HepG2 (cell line): Measurements from ENCODE around the gene PLD1. TPM values are rescaled to one million over a fixed set of nuclear protein-coding genes. Genes with fewer than 3 reads are reported as not detected.

Source experiments
- ATAC-seq: fragments of 200-7000 bp; cut with Tn5 transposase; 3 replicates; pipeline ENCODE4 v1.9.1; 2020; ENCODE audit warnings: mild to moderate bottlenecking, moderate library complexity
- BruUV-seq: library from RNA; stranded (reverse); fragments of 400-500 nt; replicated peaks from 2 replicates; lab custom pipeline; 2021; lab: Mats Ljungman, UMichigan
- CTCF ChIA-PET: fragments of 300-600 bp; formaldehyde crosslinking; extraction: SDS; loops from one replicate; lab custom pipeline; 2021; ENCODE audit warnings: low total read pairs, inconsistent platforms, low intra/inter-chr PET ratio; lab: Yijun Ruan, JAX
- POLR2A ChIA-PET: fragments of 350-600 bp; sonication (Branson Sonifier 250); formaldehyde crosslinking; loops from one replicate; lab custom pipeline; 2020; ENCODE audit warnings: antibody characterized with exemption, inconsistent platforms; lab: Yijun Ruan, JAX
- DNase-seq: peaks from one replicate; pipeline ENCODE4 v3.0.0-alpha.2; 2015; ENCODE audit warnings: low spot score
- FAIRE-seq: peaks from 3 replicates; lab custom pipeline; 2011; peaks lifted over from hg19 to GRCh38; lab: Jason Lieb, UNC
- H2AFZ ChIP-seq: one replicate; pipeline ENCODE4 v1.6.1; 2011; ENCODE audit warnings: low read length, inconsistent platforms
- H3K27ac ChIP-seq: fragments of 300-600 bp; 3 replicates; pipeline ENCODE4 v1.8.0; 2011; ENCODE audit warnings: mixed run types, mild to moderate bottlenecking, mixed read lengths, low read length, inconsistent platforms; ENCODE audit not compliant: insufficient read depth; ENCODE audit errors: extremely low read length
- H3K27me3 ChIP-seq, 2 experiments: fragments of 200-600 bp in 1 of 2; 2 replicates in 1 of 2; 3 replicates in 1 of 2; pipeline versions ENCODE4 v1.6.0 to v1.8.0; 2011; ENCODE audit warnings: low read length in 2 of 2, mild to moderate bottlenecking in 2 of 2, moderate library complexity in 2 of 2, inconsistent platforms in 1 of 2; ENCODE audit not compliant: insufficient read depth in 2 of 2, control insufficient read depth in 1 of 2
- H3K36me3 ChIP-seq, 2 experiments: fragments of 200-600 bp in 1 of 2; replicated peaks in 1 of 2; 2 replicates in 1 of 2; 3 replicates in 1 of 2; pipeline versions ENCODE4 v1.5.1 to v1.8.0; 2011; ENCODE audit warnings: low read length in 2 of 2, inconsistent platforms in 1 of 2; ENCODE audit not compliant: insufficient read depth in 2 of 2, control insufficient read depth in 1 of 2
- H3K4me1 ChIP-seq: 2 replicates; pipeline ENCODE4 v1.5.1; 2012; ENCODE audit warnings: low read length, inconsistent platforms; ENCODE audit not compliant: insufficient read depth
- H3K4me2 ChIP-seq: 2 replicates; pipeline ENCODE4 v1.6.0; 2011; ENCODE audit warnings: low read depth, low read length, inconsistent platforms
- H3K4me3 ChIP-seq, 3 experiments: fragments of 200-600 bp in 1 of 3; sonication (generic), shearing (Covaris generic) in 1 of 3; replicated peaks in 1 of 3; 2 replicates each; pipeline ENCODE4 v1.5.1; 2011 to 2016; ENCODE audit warnings: low read length in 3 of 3, inconsistent platforms in 2 of 3, low read depth in 2 of 3, mild to moderate bottlenecking in 2 of 3, control low read depth in 1 of 3, mixed read lengths in 1 of 3; ENCODE audit not compliant: insufficient read depth in 1 of 3
- H3K79me2 ChIP-seq: one replicate; pipeline ENCODE4 v1.6.1; 2011; ENCODE audit warnings: low read length, inconsistent platforms; ENCODE audit not compliant: insufficient read depth
- H3K9ac ChIP-seq: 2 replicates; pipeline ENCODE4 v1.6.0; 2011; ENCODE audit warnings: mild to moderate bottlenecking, low read depth, low read length, inconsistent platforms; ENCODE audit not compliant: insufficient read depth
- H3K9me3 ChIP-seq: 2 replicates; pipeline ENCODE4 v1.5.1; 2012; ENCODE audit warnings: mild to moderate bottlenecking, low read length
- H4K20me1 ChIP-seq: 2 replicates; pipeline ENCODE4 v1.6.0; 2011; ENCODE audit warnings: inconsistent platforms, mild to moderate bottlenecking, low read length, moderate library complexity; ENCODE audit not compliant: insufficient read depth
- AHR ChIP-seq: IDR thresholded peaks from 2 replicates; pipeline ENCODE4 v1.6.1; 2018; ENCODE audit warnings: missing genetic modification reagents, missing compliant biosample characterization
- AKAP8 ChIP-seq: sonication (generic); formaldehyde crosslinking; IDR thresholded peaks from 2 replicates; pipeline ENCODE4 v1.5.1; 2020; ENCODE audit warnings: mild to moderate bottlenecking, missing genetic modification reagents
- GLI4 ChIP-seq: sonication (generic); formaldehyde crosslinking; IDR thresholded peaks from 2 replicates; pipeline ENCODE4 v1.5.1; 2020; ENCODE audit warnings: missing genetic modification reagents, mild to moderate bottlenecking, moderate library complexity, borderline replicate concordance
- KDM5B ChIP-seq: sonication (generic); formaldehyde crosslinking; IDR thresholded peaks from 2 replicates; pipeline ENCODE4 v1.4.0; 2020; ENCODE audit warnings: missing genetic modification reagents, mild to moderate bottlenecking, borderline replicate concordance
- MTA1 ChIP-seq: sonication (generic); formaldehyde crosslinking; IDR thresholded peaks from 2 replicates; pipeline ENCODE4 v1.4.0; 2020; ENCODE audit warnings: missing genetic modification reagents, mild to moderate bottlenecking, borderline replicate concordance
- NONO ChIP-seq, 2 experiments: fragments of 450-650 bp in 1 of 2; sonication (generic) in 1 of 2; formaldehyde crosslinking in 1 of 2; IDR thresholded peaks in 1 of 2; conservative IDR thresholded peaks in 1 of 2; 2 replicates each; pipeline versions ENCODE4 v1.6.1 to v1.8.0; 2017 to 2022; ENCODE audit warnings: mild to moderate bottlenecking in 1 of 2, missing genetic modification reagents in 1 of 2, moderate library complexity in 1 of 2
- RCOR2 ChIP-seq: IDR thresholded peaks from 2 replicates; pipeline ENCODE4 v1.6.1; 2016; ENCODE audit warnings: missing biosample characterization, missing genetic modification reagents
- SOX13 ChIP-seq, 3 experiments: fragments of 450-650 bp in 1 of 3; sonication (generic) in 1 of 3; formaldehyde crosslinking in 1 of 3; IDR thresholded peaks in 2 of 3; conservative IDR thresholded peaks in 1 of 3; 2 replicates each; pipeline versions ENCODE4 v1.5.0 to v1.6.1; 2016 to 2020; ENCODE audit warnings: antibody characterized with exemption in 1 of 3, mild to moderate bottlenecking in 1 of 3, missing compliant biosample characterization in 1 of 3, missing genetic modification reagents in 1 of 3, moderate library complexity in 1 of 3
- SP140L ChIP-seq: sonication (generic); formaldehyde crosslinking; IDR thresholded peaks from 2 replicates; pipeline ENCODE4 v1.4.0; 2020; ENCODE audit warnings: missing genetic modification reagents, borderline replicate concordance
- ZC3H4 ChIP-seq: sonication (generic); formaldehyde crosslinking; IDR thresholded peaks from 2 replicates; pipeline ENCODE4 v1.4.0; 2020; ENCODE audit warnings: missing genetic modification reagents, borderline replicate concordance
- ZFY ChIP-seq: sonication (generic); formaldehyde crosslinking; IDR thresholded peaks from 2 replicates; pipeline ENCODE4 v1.4.0; 2020; ENCODE audit warnings: missing genetic modification reagents
- ZNF17 ChIP-seq: sonication (generic); formaldehyde crosslinking; IDR thresholded peaks from 2 replicates; pipeline ENCODE4 v1.5.0; 2020; ENCODE audit warnings: mild to moderate bottlenecking, missing genetic modification reagents
- ZNF335 ChIP-seq: sonication (generic); formaldehyde crosslinking; IDR thresholded peaks from 2 replicates; pipeline ENCODE4 v1.4.0; 2020; ENCODE audit warnings: missing genetic modification reagents
- ZNF484 ChIP-seq: sonication (generic); formaldehyde crosslinking; IDR thresholded peaks from 2 replicates; pipeline ENCODE4 v1.5.1; 2020; ENCODE audit warnings: mild to moderate bottlenecking, low read depth, missing genetic modification reagents, borderline replicate concordance
- ZNF552 ChIP-seq: sonication (generic); formaldehyde crosslinking; IDR thresholded peaks from 2 replicates; pipeline ENCODE4 v1.9.0; 2022; ENCODE audit warnings: missing genetic modification reagents, mild to moderate bottlenecking, borderline replicate concordance
- ZNF713 ChIP-seq: sonication (generic); formaldehyde crosslinking; IDR thresholded peaks from 2 replicates; pipeline ENCODE4 v1.4.0; 2020; ENCODE audit warnings: mild to moderate bottlenecking, missing genetic modification reagents
- ZNF839 ChIP-seq: sonication (generic); formaldehyde crosslinking; IDR thresholded peaks from 2 replicates; pipeline ENCODE4 v1.4.0; 2020; ENCODE audit warnings: missing genetic modification reagents, mild to moderate bottlenecking, borderline replicate concordance
- WGBS: methylation state at CpG from one replicate; pipeline ENCODE4 v1.1.6; 2017; ENCODE audit warnings: low lambda C conversion rate; 5-methylcytosine and 5-hydroxymethylcytosine counted together
- in situ Hi-C: cut with HindIII; loops from 2 replicates; pipeline ENCODE4 v1.10.0; 2017; ENCODE audit warnings: low pct_unique_long_range_greater_than_20kb; ENCODE audit not compliant: extremely low pct_ligation_motif_present
- intact Hi-C: fragments of 100-400 bp; cut with micrococcal nuclease; formaldehyde crosslinking; loops from one replicate; pipeline ENCODE4 v1.10.0; 2022; ENCODE audit not compliant: unreplicated experiment
- polyA plus RNA-seq, 8 experiments: library from polyadenylated mRNA; depleted of rRNA in 3 of 8; stranded (reverse) in 7 of 8; unstranded in 1 of 8; fragments of >200 nt; fragmentation: Illumina TruSeq in 4 of 8; extraction: Trizol in 4 of 8; gene quantifications; 2 replicates each; pipeline versions ENCODE4 v1.2.1 to v1.2.3, GENCODE V29; 2011 to 2016; ENCODE audit warnings: low read depth in 4 of 8, missing spikeins in 1 of 8, mixed read lengths in 1 of 8; ENCODE audit not compliant: insufficient read depth in 1 of 8
- total RNA-seq, 5 experiments: library from RNA; depleted of rRNA; stranded (reverse); fragments of >200 nt; fragmentation: Illumina TruSeq; extraction: Trizol; gene quantifications; 2 replicates each; pipeline ENCODE4 v1.2.3, GENCODE V29; 2016; ENCODE audit warnings: low read depth in 1 of 5
- TF ChIP-seq, protein P1 (sequence below): sonication (generic); formaldehyde crosslinking; IDR thresholded peaks from 2 replicates; pipeline ENCODE4 v1.4.0; 2020; ENCODE audit warnings: missing genetic modification reagents, borderline replicate concordance
- TF ChIP-seq, protein P2 (sequence below): sonication (generic); formaldehyde crosslinking; IDR thresholded peaks from 2 replicates; pipeline ENCODE4 v1.4.0; 2020; ENCODE audit warnings: mild to moderate bottlenecking, missing genetic modification reagents, borderline replicate concordance

Gene PLD1
- total and polyA plus RNA-seq, 2 of the 13 experiments (the other 11 are each of a cell fraction or from before 2014, with no cell fraction given): 27.1 to 59.4 TPM

DNA sequence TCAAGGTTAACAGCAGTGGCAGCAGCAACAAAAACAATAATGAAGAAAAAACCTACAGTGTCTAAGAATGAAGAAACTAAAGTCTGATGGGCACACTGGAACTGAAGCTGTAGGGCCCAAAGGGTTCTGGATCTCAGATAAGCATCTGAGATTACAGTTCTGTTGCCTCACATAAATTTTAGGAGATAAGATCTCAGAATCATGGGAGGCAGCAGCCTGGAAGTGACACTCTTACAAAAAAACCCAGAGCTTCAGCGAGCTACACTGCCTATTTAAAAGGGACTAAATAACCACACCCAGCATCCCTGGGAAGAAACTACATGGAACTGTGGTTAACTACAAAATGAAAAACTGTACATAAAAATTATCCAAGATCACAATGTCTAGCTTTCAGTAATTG lies 61.2 kb downstream of the PLD1 start:
- ChIA-PET POLR2A (no interaction called here), CTCF (no interaction called here)
- Histone ChIP-seq H3K9me3 (no peaks in the 10 kb centered on the region), H3K4me1 (peaks cover 26% of the 10 kb centered on the region; the same call in 1 of the 2 replicates), H3K4me3 (no peak overlapping the region), H3K27me3 (no peaks in the 10 kb centered on the region), H3K36me3 (peaks cover 4 to 15% of the 10 kb centered on the region in 2 experiments; a peak in 4 of 5 replicates), H2AFZ (no peak overlapping the region), H3K9ac (no peak overlapping the region), H3K27ac (no peak overlapping the region), H3K4me2 (no peak overlapping the region), H4K20me1 (peaks cover 70% of the 10 kb centered on the region), H3K79me2 (peaks cover 94% of the 10 kb centered on the region)
- 100% methylated on average over 1 of the region's 1 CpG for WGBS
- DNase-seq (no peak), ATAC-seq (no peak), FAIRE-seq (no peak)
- no peak for TF ChIP-seq NONO (IDR thresholded peaks at IDR 0.05)
- no peak for TF ChIP-seq NONO (CRISPR knock-in tag; conservative IDR thresholded peaks at IDR 0.05)
- TF ChIP-seq AKAP8: no peak
- no peak for TF ChIP-seq MTA1 (CRISPR knock-in tag)
- TF ChIP-seq, protein P1, sequence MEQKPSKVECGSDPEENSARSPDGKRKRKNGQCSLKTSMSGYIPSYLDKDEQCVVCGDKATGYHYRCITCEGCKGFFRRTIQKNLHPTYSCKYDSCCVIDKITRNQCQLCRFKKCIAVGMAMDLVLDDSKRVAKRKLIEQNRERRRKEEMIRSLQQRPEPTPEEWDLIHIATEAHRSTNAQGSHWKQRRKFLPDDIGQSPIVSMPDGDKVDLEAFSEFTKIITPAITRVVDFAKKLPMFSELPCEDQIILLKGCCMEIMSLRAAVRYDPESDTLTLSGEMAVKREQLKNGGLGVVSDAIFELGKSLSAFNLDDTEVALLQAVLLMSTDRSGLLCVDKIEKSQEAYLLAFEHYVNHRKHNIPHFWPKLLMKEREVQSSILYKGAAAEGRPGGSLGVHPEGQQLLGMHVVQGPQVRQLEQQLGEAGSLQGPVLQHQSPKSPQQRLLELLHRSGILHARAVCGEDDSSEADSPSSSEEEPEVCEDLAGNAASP (CRISPR knock-in tag): no peak
- no peak for TF ChIP-seq ZFY (CRISPR knock-in tag)
- no peak for TF ChIP-seq GLI4 (CRISPR knock-in tag)
- no peak for TF ChIP-seq ZNF552 (CRISPR knock-in tag)
- TF ChIP-seq, protein P2, sequence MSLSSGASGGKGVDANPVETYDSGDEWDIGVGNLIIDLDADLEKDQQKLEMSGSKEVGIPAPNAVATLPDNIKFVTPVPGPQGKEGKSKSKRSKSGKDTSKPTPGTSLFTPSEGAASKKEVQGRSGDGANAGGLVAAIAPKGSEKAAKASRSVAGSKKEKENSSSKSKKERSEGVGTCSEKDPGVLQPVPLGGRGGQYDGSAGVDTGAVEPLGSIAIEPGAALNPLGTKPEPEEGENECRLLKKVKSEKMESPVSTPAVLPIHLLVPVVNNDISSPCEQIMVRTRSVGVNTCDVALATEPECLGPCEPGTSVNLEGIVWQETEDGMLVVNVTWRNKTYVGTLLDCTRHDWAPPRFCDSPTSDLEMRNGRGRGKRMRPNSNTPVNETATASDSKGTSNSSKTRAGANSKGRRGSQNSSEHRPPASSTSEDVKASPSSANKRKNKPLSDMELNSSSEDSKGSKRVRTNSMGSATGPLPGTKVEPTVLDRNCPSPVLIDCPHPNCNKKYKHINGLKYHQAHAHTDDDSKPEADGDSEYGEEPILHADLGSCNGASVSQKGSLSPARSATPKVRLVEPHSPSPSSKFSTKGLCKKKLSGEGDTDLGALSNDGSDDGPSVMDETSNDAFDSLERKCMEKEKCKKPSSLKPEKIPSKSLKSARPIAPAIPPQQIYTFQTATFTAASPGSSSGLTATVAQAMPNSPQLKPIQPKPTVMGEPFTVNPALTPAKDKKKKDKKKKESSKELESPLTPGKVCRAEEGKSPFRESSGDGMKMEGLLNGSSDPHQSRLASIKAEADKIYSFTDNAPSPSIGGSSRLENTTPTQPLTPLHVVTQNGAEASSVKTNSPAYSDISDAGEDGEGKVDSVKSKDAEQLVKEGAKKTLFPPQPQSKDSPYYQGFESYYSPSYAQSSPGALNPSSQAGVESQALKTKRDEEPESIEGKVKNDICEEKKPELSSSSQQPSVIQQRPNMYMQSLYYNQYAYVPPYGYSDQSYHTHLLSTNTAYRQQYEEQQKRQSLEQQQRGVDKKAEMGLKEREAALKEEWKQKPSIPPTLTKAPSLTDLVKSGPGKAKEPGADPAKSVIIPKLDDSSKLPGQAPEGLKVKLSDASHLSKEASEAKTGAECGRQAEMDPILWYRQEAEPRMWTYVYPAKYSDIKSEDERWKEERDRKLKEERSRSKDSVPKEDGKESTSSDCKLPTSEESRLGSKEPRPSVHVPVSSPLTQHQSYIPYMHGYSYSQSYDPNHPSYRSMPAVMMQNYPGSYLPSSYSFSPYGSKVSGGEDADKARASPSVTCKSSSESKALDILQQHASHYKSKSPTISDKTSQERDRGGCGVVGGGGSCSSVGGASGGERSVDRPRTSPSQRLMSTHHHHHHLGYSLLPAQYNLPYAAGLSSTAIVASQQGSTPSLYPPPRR (CRISPR knock-in tag): no peak
- TF ChIP-seq SOX13 (IDR thresholded peaks at IDR 0.05): no peak
- no peak for TF ChIP-seq SOX13 (CRISPR knock-in tag; conservative IDR thresholded peaks at IDR 0.05 in 1 of 2, IDR thresholded peaks at IDR 0.05 in 1 of 2)
- TF ChIP-seq KDM5B (CRISPR knock-in tag): no peak
- no peak for TF ChIP-seq ZNF484 (CRISPR knock-in tag)
- TF ChIP-seq ZNF17 (CRISPR knock-in tag): no peak
- TF ChIP-seq SP140L: no peak
- no peak for TF ChIP-seq ZNF335
- no peak for TF ChIP-seq AHR (CRISPR knock-in tag)
- no peak for TF ChIP-seq ZNF713 (CRISPR knock-in tag)
- TF ChIP-seq ZNF839: no peak
- no peak for TF ChIP-seq RCOR2 (CRISPR knock-in tag)
- no peak for TF ChIP-seq ZC3H4
- intact Hi-C loops: no loop called here
- BruUV-seq: no TSS peak
- in situ Hi-C loops: no loop called here
